ENCODE data around the gene NFU1.

DNA sequence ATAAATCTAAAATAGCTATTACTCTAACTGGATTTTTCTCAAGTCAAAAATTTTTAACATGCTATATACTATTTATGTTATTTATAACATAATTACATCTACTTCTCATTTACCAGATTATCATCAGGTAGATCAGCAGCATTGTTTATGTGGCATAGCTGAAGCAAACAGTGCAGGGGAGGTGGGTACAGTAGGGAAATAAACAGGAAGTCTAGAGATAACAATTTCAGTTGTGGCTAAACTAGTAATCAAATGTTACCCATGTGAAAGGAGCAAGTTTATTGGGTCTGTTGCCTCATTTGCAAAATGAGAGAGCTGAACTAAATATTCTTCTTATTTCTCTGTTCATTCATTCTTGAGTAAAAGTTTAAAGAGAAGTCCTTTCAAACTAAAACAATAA lies 77.9 kb downstream of the NFU1 start:
- TF ChIP-seq, protein P1, sequence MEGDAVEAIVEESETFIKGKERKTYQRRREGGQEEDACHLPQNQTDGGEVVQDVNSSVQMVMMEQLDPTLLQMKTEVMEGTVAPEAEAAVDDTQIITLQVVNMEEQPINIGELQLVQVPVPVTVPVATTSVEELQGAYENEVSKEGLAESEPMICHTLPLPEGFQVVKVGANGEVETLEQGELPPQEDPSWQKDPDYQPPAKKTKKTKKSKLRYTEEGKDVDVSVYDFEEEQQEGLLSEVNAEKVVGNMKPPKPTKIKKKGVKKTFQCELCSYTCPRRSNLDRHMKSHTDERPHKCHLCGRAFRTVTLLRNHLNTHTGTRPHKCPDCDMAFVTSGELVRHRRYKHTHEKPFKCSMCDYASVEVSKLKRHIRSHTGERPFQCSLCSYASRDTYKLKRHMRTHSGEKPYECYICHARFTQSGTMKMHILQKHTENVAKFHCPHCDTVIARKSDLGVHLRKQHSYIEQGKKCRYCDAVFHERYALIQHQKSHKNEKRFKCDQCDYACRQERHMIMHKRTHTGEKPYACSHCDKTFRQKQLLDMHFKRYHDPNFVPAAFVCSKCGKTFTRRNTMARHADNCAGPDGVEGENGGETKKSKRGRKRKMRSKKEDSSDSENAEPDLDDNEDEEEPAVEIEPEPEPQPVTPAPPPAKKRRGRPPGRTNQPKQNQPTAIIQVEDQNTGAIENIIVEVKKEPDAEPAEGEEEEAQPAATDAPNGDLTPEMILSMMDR (IDR thresholded peaks at IDR 0.05) = no peak
- no peak for TF ChIP-seq POLR2A (IDR thresholded peaks at IDR 0.05)

All from right lobe of liver (tissue), 4 donors.